Upper lobe of left lung (tissue), 4 donors: ENCODE results near the gene MMP23B.

Experiments used
- CTCF ChIP-seq, 6 experiments: fragments of 450-650 bp in 4 of 6; fragments of 200-600 bp in 2 of 6; sonication (generic) in 2 of 6; IDR thresholded peaks; one replicate each; pipeline ENCODE4 v1.5.1; 2016 to 2019; ENCODE audit warnings: antibody characterized with exemption in 6 of 6
- EP300 ChIP-seq, 4 donors: sonication (generic); formaldehyde crosslinking; IDR thresholded peaks; one replicate each; pipeline ENCODE4 v1.5.1; 2017; ENCODE audit warnings: antibody characterized with exemption in 4 of 4, control low read depth in 2 of 4
- POLR2A ChIP-seq, 4 donors: fragments of 450-650 bp; IDR thresholded peaks; one replicate each; pipeline ENCODE4 v1.5.1; 2016 to 2017; ENCODE audit warnings: antibody characterized with exemption in 4 of 4, mild to moderate bottlenecking in 2 of 4
- POLR2AphosphoS5 ChIP-seq, 2 donors: sonication (generic); formaldehyde crosslinking; IDR thresholded peaks; one replicate each; pipeline ENCODE4 v1.5.1; 2017; ENCODE audit warnings: antibody characterized with exemption in 2 of 2

- TF ChIP-seq CTCF (IDR thresholded peaks at IDR 0.05) (peak in 1 of 6 experiments; percentile 3), POLR2AphosphoS5 (IDR thresholded peaks at IDR 0.05) (no peak), POLR2A (IDR thresholded peaks at IDR 0.05) (no peak), EP300 (IDR thresholded peaks at IDR 0.05) (no peak)
These were observed 11.4 kb upstream of the MMP23B start for GRCh38 chr1:1620433-1621139.
